ENCODE data around the gene PIEZO1. TPM values are rescaled to one million over a fixed set of nuclear protein-coding genes. Genes with fewer than 3 reads are reported as not detected.

The PIEZO1 gene
- total and polyA plus RNA-seq, 9 of the 15 experiments (the other 6 are each of a cell fraction or from before 2014, with no cell fraction given) = 3.6 to 432 (median 131) TPM

GRCh38 chr16:88803264-88803987, 18.4 kb upstream of the PIEZO1 start, which contains the start of gene CDT1 (continued):
- TF ChIP-seq AFF4 (CRISPR knock-in tag; IDR thresholded peaks at IDR 0.05) (no peak; the same call in 1 of the 2 replicates), BDP1 (IDR thresholded peaks at IDR 0.05; ENCODE audit: insufficient read depth, insufficient read length) (no peak), CREB1 (IDR thresholded peaks at IDR 0.05) (no peak; the same call in 1 of the 2 replicates), CREB1 (CRISPR knock-in tag; IDR thresholded peaks at IDR 0.05) (no peak), ZKSCAN1 (IDR thresholded peaks at IDR 0.05; ENCODE audit: low read depth, low read length) (no peak), CBX8 (IDR thresholded peaks at IDR 0.05; ENCODE audit: borderline replicate concordance, extremely low read depth, low read depth, low read length, poor library complexity, severe bottlenecking) (no peak), ZC3H4 (CRISPR knock-in tag; IDR thresholded peaks at IDR 0.05; ENCODE audit: borderline replicate concordance) (no peak), HNRNPUL1 (IDR thresholded peaks at IDR 0.05; ENCODE audit: low read length) (no peak), SREBF1 (IDR thresholded peaks at IDR 0.05; ENCODE audit: borderline replicate concordance, low read depth, low read length) (no peak), MIER1 (IDR thresholded peaks at IDR 0.05; ENCODE audit: low read depth) (no peak), RNF2 (IDR thresholded peaks at IDR 0.05) (no peak), ZNF146 (CRISPR knock-in tag; IDR thresholded peaks at IDR 0.05; ENCODE audit: unreplicated experiment) (no peak), ZNF668 (CRISPR knock-in tag; IDR thresholded peaks at IDR 0.05) (no peak), ZNF23 (CRISPR knock-in tag; IDR thresholded peaks at IDR 0.05) (no peak), ARID3B (CRISPR knock-in tag; IDR thresholded peaks at IDR 0.05; ENCODE audit: borderline replicate concordance) (no peak), SMARCB1 (IDR thresholded peaks at IDR 0.05; ENCODE audit: insufficient read length, low read depth) (no peak), ZNF347 (CRISPR knock-in tag; IDR thresholded peaks at IDR 0.05; ENCODE audit: low read depth) (no peak), ARID1B (IDR thresholded peaks at IDR 0.05) (no peak), ZZZ3 (IDR thresholded peaks at IDR 0.05) (no peak), FOXO4 (CRISPR knock-in tag; IDR thresholded peaks at IDR 0.05) (no peak), CBFA2T3 (IDR thresholded peaks at IDR 0.05) (no peak), ZNF766 (CRISPR knock-in tag; conservative IDR thresholded peaks at IDR 0.05) (no peak), ZNF717 (CRISPR knock-in tag; IDR thresholded peaks at IDR 0.05) (no peak), GTF2E2 (tag; IDR thresholded peaks at IDR 0.05) (peak; percentile 30; the same call in 1 of the 2 replicates)
